Kidney capillary endothelial cell (primary cell): ENCODE results near the gene INTS6L.

ENCODE experiments used
- DNase-seq: peaks from one replicate; pipeline ENCODE4 v3.0.0-alpha.2; 2018; ENCODE audit warnings: low spot score

Gene INTS6L, protein sequence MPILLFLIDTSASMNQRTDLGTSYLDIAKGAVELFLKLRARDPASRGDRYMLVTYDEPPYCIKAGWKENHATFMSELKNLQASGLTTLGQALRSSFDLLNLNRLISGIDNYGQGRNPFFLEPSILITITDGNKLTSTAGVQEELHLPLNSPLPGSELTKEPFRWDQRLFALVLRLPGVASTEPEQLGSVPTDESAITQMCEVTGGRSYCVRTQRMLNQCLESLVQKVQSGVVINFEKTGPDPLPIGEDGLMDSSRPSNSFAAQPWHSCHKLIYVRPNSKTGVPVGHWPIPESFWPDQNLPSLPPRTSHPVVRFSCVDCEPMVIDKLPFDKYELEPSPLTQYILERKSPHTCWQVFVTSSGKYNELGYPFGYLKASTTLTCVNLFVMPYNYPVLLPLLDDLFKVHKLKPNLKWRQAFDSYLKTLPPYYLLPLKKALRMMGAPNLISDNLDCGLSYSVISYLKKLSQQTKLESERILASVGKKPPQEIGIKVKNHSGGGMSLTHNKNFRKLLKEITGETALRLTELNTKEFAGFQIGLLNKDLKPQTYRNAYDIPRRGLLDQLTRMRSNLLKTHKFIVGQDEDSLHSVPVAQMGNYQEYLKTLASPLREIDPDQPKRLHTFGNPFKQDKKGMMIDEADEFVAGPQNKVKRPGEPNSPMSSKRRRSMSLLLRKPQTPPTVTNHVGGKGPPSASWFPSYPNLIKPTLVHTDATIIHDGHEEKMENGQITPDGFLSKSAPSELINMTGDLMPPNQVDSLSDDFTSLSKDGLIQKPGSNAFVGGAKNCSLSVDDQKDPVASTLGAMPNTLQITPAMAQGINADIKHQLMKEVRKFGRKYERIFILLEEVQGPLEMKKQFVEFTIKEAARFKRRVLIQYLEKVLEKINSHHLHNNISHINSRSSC

DNA sequence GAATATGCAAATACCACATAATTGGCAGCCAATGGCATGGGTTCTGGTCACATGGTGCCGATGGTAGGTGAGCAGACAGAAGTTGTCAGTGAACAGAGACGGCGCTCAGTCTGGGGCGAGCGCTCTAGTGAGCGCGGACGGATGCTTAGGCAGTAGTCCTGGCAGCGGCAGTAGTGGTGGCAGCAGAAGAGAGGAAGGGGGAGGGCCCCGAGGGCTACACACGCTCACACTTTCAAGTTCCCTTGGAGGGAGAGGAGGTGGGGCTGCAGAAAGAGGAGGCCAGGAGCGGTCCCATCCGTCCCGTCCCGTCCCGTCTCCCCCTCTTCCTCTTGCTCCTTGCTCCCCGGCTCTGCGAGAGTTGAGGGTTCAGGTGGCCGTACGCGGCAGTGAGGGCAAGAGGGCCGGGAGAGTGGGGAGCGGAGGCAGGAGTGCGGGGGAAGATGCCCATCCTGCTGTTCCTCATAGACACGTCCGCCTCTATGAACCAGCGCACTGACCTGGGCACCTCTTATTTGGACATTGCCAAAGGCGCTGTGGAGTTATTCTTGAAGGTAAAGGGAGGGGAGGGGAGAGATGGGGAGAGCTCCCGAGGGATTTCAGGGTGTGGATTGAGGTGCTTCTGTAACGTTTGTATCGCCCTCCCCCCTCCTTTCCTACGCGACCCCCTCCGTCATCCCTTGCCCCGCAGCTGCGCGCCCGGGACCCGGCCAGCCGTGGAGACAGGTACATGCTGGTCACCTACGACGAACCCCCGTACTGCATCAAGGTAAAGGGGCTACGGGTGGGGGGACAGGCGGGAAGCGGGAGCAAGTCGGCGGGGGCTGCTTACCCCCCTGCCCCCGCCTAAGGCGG lies at the start of gene INTS6L:
Gene INTS6L, plus strand, starts transcription at position 108 of the 852 bp plus-strand sequence. Its CDS starts 333 bp downstream, at position 441.
- peak; percentile 50 for DNase-seq

DNA sequence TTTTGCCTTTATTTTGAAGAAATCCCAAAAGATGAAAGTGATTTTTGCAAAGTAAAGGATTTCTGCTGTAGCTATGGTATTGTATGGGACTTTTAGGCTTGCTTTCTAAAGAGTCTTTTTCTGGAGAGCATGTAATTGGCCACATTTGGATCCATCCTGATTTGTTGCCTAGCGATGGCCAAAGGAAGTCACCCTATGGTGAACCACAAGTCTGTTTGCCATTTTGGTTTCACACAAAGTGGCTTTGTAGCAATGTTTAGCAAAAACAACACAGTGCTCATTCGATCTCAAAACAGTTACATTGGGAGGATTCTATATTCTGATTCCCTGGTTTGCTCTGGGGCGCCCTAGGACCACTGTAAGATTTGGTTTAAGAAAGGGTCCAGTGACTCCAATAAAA lies 44.1 kb upstream of the INTS6L start:
- no peak for DNase-seq

- DNase-seq: peak; percentile 60
These were observed 42.9 kb upstream of the INTS6L start for GRCh38 chrX:135477576-135477975.

DNA sequence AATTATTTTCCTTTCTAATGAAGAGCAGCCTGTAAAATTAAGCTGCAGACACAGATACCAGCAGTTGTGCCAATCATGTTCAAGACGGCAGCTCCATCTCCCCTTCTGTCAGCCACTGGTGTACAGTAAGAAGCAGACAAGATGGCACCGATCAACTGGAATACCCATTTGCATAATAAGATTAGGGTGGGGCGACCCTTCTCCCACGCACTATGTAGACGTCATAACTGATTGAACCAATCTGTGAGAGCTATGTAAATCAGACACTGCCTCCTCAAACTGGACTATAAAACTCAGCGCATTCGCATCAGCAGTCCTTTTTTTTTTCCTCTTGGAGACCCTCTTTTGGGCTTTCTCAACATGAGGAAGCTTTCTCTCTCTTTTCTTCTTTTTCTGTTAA lies 40.4 kb upstream of the INTS6L start:
- no peak for DNase-seq

DNA sequence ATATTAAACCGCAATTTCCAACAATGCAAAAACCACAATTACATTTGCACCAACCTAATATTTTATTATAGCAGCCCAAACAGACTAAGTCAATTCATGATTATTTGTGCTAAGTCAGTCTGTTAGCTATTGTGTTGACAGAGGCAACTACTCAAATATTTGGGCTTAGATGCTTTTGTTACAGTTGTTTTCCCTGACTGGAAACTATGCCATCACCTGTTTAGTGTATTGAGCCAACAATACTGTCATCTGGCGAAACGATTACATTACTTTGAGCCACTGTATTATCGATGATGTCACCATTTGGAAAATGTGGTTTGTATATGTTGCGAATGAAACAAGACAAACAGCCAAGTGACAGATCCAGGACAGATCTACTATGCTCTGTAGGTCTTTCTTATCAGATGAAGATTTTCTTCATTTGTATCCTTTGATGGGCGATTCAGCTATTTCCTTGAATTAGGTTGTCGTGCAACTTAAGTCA lies 38.7 kb upstream of the INTS6L start:
- DNase-seq: no peak

DNA sequence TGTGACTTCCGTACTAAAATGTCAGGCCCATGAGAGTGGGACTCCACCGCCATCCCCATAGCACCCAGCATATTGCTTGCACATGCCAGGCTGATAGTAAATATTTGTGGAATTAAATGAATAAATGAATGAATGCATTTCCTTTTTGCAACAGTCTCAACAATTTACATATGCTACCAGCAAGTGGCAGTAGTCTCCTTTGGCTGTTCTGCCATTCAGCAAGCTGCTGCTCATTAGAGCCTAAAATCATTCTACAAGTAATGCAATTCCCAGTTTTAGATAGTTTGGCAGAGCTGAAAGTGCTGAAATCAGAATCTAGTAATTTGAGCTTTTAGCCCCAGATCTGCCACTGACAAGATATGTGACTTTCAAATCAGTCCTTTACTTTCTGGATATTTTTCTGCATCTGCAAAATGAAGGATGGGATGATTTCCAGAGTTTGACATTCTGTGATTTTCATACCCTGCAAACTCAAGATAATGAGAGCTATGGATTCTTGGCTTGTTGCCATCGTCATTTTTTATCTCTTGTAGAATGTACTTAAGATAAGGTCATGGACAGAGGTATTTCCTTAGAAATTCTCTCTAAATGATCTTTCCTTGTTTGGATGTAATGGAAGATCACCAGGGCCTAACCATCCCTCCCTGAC lies 35.7 kb upstream of the INTS6L start:
- peak; percentile 5 for DNase-seq

DNA sequence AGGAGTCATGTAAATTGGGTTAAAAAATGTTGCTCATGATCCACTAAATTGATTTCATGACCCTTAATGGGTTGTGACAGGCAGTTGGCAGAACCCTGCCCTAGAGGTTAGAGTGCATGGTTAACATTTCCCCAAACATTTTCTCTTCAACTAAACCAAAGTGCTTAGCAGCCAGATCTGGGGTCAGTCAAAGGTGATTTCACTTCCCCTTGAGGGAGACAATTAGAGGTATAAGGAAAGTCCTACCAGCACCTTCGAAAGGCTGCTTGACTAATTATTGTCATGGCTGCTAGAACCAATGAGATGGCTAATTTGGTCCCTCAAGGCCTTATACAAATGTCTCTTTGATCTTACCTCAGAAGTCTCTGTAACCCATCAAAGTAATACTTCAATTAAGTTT lies 30.9 kb upstream of the INTS6L start:
- DNase-seq: no peak

DNA sequence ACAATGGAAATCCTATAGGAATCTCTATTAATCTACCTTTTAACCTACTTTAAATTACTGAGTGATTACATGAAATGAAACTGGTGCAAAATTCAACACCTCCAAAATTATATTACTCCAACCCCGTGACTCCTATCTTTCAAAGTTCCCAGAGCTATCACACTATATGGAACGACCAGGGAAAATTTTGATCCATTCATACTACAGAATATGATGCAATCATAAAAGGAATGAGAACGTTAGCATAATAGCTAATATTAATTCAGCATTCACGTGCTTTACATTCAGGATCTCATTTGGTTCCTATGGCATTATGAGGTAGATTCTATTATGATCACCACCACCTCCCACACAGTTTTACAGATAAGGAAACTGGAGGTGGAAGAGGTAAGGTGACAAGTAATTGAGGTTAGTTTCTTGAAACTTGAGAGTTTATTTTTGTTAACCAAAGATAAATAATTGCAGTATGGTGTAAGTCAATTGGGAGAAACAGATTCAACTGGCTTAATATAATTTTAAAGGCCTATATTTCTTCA lies 29.4 kb upstream of the INTS6L start:
- no peak for DNase-seq

GRCh38 chrX:135494453-135494852 lies 26.0 kb upstream of the INTS6L start:
- no peak for DNase-seq

GRCh38 chrX:135497736-135498135 lies 22.7 kb upstream of the INTS6L start:
- no peak for DNase-seq

GRCh38 chrX:135498236-135498635 lies 22.2 kb upstream of the INTS6L start:
- no peak for DNase-seq

GRCh38 chrX:135505351-135505750 lies 15.1 kb upstream of the INTS6L start:
- no peak for DNase-seq

GRCh38 chrX:135509885-135510284 lies 10.6 kb upstream of the INTS6L start:
- DNase-seq: no peak

DNA sequence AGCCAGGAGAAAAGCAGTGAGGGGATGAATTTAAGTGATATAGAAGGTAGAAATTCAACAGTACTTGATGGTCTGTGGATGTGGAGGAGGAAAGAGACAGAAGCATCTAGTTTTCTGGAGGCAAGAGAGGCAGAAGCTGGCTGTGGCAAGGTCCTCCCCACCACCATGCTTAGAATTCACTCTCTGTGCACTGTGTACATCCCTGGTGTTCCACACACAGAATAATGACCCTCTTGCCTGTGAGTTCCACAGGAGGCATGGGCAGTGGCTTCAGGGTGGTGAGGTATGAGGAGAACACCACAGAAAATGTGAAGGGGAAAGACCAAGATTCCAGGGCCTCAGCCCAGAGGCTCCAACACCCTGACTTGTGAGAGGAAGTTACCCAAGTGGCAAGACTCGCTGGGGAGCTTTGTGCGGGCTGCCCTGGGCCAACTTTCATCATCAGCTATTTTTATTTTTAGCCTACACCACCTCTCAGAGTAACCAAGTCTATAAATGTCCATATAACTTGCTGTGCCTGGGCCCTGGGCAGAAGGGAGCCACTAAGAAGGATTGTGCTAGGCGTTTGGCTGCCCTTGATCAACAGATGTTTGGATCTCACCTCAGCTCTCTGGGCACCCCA lies 7.8 kb upstream of the INTS6L start:
- no peak for DNase-seq

DNA sequence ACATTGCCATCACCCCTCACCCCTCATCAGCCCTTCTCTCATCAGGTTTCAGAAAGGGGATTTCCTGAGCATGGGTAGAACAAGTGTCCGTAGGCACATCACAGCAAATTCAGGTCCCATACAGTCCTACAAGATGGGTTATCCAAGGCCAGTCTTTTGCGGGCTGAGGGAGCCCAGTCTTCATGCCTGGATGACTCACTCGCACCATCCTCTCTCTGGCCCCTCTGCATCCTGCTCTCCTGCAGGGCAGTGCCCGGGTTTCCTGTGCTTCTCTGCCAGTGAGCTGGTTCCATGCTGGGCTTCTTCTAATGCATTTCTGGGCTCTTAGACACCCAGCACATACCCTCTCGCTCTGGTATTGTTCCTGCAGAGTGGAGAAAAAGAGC lies 7.3 kb upstream of the INTS6L start:
- DNase-seq: no peak

- DNase-seq: no peak
These were observed 4.1 kb upstream of the INTS6L start for GRCh38 chrX:135516376-135516775.

- no peak for DNase-seq
These were observed 2.3 kb upstream of the INTS6L start for GRCh38 chrX:135518161-135518560.

DNA sequence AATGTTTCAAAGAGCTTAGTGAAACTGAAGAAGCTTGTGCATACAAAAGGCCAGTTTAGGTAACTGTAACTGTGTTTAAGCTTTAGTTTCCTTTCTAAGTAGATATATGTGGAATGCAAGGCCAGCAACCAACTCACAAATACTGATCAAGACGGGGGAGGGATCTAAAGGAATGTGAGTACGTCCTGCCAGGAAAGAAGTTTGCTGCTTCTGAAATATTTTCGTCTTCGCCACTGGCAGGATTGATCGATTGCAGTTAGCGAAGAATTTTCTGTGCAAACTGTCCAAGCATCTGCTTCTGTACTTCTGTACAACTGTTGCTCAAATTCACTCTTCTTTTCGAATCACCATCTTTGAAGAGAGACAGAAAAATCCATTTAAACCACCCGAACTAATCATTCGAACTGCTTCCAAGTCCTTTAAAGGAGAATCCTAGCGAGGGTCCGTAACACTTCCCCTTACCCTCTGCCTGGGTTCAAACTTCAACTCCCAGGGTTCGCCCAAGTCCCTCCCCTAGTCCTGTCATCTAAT lies 373 bp upstream of the INTS6L start:
- DNase-seq: no peak

- peak; percentile 56 for DNase-seq
These were observed 1.1 kb downstream of the INTS6L start for GRCh38 chrX:135521405-135522131.

GRCh38 chrX:135522132-135522530 lies 1.7 kb downstream of the INTS6L start:
- DNase-seq: no peak
